H1 (cell line): ENCODE data around the gene EFCAB6. TPM values are rescaled to one million over a fixed set of nuclear protein-coding genes. Genes with fewer than 3 reads are reported as not detected.

Experiments
- ASH2L ChIP-seq: fragments of 200-600, 300-600 bp; sonication (generic); IDR thresholded peaks from one replicate; pipeline ENCODE4 v1.7.1; 2017; ENCODE audit warnings: low read length
- BRCA1 ChIP-seq: IDR thresholded peaks from 2 replicates; pipeline ENCODE4 v1.6.1; 2012; ENCODE audit warnings: low read depth, low read length, improper control_type of control experiment
- EZH2 ChIP-seq: fragments of 200-600 bp; sonication (generic); IDR thresholded peaks from 2 replicates; pipeline ENCODE4 v1.7.1; 2012; ENCODE audit warnings: low read depth, mild to moderate bottlenecking, moderate library complexity, low read length, inconsistent platforms; ENCODE audit not compliant: severe bottlenecking
- JUN ChIP-seq: IDR thresholded peaks from 2 replicates; pipeline ENCODE4 v1.6.1; 2011; ENCODE audit warnings: low read depth, mild to moderate bottlenecking, improper control_type of control experiment, low read length
- RBBP5 ChIP-seq: IDR thresholded peaks from 2 replicates; pipeline ENCODE4 v1.7.1; 2012; ENCODE audit warnings: low read depth, mild to moderate bottlenecking, inconsistent platforms, low read length, moderate library complexity, borderline replicate concordance
- SRF ChIP-seq: IDR thresholded peaks from 2 replicates; pipeline ENCODE4 v1.6.1; 2011; ENCODE audit warnings: mild to moderate bottlenecking, low read depth, low read length, moderate library complexity
- polyA plus RNA-seq, 7 experiments: library from polyadenylated mRNA; depleted of rRNA in 3 of 7; stranded (reverse) in 5 of 7; unstranded in 2 of 7; fragments of >200 nt in 5 of 7; fragments of 200-250 nt in 2 of 7; gene quantifications; 1 replicate in 5 of 7; 2 replicates in 1 of 7; 4 replicates in 1 of 7; pipeline versions ENCODE4 v1.2.1 to v1.2.3, GENCODE V29; 2011 to 2013; ENCODE audit warnings: missing spikeins in 2 of 7, mixed read lengths in 2 of 7
- total RNA-seq: library from RNA; stranded (reverse); fragmentation: NEBNext Ultra II Directional; extraction: Animal tissue kit (Norgen Biotek cat#: 25700); gene quantifications from 2 replicates; pipeline ENCODE4 v1.2.1, GENCODE V29; 2021

Gene EFCAB6
- total and polyA plus RNA-seq, 2 of the 8 experiments (the other 6 are each of a cell fraction or from before 2014, with no cell fraction given): 0.32 to 1.7 TPM

DNA sequence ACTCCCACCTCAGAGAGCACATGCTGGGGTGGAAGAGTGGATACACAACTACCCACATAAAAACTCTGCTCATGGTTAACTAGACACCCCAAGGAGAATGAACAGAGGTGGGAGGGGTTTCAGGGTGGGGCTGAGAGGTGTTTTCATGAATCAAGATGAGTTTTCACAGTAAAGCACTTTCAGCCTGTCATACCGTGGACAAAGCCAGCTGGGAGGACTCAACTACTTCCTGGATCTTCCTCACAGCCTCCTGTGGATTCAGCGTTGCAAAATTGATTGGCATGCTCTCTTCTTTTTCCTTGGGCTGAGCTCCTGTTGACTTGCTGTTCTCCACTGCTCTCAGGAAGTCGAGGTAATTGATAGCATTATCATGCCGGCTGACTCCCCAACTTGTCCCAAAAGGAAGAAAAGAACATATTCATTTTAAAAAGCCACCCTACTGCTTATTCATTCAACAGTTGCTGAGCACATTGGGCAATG lies 231.8 kb downstream of the EFCAB6 start (continued):
- TF ChIP-seq ASH2L (no peak), BRCA1 (no peak), EZH2 (no peak), RBBP5 (no peak), JUN (no peak), SRF (no peak)
